IPS-NIHi7 (cell line): ENCODE results near the gene RAP1B.

Experiments used
- DNase-seq: peaks from one replicate; pipeline ENCODE4 v3.0.0; 2012; ENCODE audit warnings: mixed read lengths; ENCODE audit errors: extremely low spot score

The RAP1B gene

GRCh38 chr12:68699486-68699885 is 88.8 kb downstream of the RAP1B start:
- no peak for DNase-seq
